Measurements from ENCODE around the gene ATP2C2.
"Not testable (repeated sequence)": the region's sequence is repeated elsewhere in the genome, so short reads cannot be mapped to it uniquely, and the experiment has no call there.

The ATP2C2 gene, protein sequence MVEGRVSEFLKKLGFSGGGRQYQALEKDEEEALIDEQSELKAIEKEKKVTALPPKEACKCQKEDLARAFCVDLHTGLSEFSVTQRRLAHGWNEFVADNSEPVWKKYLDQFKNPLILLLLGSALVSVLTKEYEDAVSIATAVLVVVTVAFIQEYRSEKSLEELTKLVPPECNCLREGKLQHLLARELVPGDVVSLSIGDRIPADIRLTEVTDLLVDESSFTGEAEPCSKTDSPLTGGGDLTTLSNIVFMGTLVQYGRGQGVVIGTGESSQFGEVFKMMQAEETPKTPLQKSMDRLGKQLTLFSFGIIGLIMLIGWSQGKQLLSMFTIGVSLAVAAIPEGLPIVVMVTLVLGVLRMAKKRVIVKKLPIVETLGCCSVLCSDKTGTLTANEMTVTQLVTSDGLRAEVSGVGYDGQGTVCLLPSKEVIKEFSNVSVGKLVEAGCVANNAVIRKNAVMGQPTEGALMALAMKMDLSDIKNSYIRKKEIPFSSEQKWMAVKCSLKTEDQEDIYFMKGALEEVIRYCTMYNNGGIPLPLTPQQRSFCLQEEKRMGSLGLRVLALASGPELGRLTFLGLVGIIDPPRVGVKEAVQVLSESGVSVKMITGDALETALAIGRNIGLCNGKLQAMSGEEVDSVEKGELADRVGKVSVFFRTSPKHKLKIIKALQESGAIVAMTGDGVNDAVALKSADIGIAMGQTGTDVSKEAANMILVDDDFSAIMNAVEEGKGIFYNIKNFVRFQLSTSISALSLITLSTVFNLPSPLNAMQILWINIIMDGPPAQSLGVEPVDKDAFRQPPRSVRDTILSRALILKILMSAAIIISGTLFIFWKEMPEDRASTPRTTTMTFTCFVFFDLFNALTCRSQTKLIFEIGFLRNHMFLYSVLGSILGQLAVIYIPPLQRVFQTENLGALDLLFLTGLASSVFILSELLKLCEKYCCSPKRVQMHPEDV

DNA sequence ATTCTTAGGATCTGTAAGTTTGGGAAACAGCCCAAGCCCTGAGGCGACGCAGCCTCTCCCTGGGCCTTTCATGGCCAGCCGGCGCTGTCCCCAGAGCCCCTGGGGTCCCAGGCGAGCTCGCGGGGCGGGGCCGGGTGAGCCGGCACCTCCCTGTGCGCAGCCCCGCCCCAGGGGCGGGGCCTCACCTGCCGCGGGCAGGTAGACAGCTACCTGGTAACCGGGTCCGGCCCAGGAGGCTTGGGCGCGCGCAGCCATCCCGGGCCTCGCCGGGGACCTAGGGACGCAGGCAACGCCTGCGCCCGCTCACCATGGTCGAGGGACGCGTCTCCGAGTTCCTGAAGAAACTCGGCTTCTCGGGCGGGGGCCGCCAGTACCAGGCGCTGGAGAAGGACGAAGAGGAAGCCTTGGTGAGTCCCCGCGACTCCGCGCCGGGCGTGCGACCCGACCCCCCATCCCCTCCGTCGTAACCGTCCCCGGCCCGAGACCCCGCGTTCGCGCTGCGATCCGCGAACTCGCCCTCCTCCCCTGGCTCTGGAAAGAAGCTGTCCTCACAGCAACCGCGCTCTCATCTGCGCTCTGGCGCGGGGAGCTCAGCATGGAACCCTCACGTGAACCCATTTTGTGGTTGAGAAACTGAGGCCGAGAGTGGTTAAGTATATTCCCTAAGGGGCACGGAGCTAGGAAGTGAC, at the start of gene ATP2C2:
TSS of gene ATP2C2 (plus strand) at position 231 of the 689 bp plus-strand sequence. CDS start at position 309, 78 bp downstream.
- no peak for DNase-seq

DNA sequence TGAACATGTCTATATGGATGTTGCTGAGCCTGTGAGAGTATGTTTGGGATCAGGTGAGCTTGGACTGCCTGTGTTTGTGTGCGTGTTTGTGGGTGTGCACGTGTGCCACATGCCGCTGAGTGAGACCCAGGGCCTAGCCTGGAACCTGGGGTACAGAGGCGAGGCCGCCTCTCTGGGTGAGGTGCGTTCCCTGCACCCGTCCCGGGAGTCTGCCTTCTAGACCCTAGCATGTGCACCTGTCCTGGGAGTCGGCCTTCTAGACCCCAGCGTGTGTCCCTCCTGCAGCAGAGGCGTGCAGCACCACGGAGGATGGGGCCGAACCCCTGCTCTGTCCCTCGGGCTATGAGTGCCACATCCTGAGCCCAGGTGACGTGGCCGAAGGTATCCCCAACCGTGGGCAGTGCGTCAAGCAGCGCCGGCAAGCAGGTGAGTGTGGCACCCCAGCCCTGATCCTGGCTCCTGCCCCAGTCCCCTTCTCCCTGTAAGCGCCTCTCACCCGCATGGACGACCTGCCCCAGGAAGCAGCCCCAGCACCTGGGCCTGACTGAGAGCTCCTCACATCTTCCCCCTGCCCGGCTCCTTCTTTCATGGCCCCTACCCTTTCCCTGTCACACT, 49.1 kb upstream of the ATP2C2 start:
- no peak for DNase-seq

DNA sequence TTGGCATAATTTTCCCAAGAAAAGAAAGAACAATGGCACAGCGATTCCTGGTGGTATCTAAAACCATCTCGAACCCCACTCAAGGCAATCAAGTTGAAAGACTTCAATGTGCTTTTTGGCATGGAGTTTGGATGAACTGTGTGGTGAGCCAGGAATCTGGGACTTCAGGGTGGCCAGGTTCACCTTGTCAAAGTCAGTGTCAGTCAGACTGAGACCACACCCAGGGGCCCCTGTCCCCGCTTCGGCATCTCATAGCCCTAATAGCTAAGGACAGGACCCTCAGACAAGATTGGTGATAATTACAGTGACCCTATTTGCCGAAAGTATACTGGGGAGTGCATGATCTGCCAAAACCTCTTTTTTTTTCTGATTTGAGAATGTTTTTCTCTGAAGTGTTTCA, 47.8 kb upstream of the ATP2C2 start:
- no peak for DNase-seq

DNA sequence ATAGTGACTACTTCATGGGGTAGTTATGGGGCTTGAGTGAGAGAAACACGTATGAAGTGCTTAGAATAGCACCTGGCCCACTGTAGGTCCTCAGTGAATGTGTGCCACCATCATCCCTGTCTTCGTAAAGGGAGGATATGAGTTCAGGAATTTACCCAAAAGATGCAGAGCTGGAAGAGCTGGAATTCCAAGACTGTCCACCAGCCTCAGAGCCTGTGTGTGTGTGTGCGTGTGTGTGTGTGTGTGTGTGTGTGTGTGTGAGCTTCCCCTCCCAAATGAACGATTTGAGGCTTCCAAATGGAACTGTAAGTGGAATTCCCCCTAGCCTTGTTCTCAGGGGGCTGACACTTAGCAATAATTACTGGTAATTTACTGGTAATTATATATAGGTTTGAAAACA, 46.4 kb upstream of the ATP2C2 start:
- DNase-seq: no peak

DNA sequence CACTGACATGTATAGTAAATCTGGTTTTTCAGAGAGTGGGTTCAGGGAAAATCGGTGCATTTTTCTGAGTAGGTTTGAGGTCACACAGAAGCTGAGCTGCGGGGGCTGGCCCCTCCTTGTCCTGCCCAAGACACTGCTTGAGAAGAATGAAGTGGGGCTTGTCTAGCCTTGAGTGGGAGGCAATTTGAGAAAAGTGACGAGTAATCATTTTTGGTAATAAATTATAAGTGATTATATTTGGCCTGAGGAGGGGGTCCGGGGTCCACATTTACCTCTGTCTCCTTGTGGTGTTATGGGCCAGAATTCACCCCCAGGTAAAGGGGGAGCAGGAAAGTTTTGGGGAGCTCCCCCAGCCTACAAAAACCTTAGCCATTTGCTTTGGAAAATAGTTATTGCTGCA, 45.6 kb upstream of the ATP2C2 start:
- no peak for DNase-seq

DNA sequence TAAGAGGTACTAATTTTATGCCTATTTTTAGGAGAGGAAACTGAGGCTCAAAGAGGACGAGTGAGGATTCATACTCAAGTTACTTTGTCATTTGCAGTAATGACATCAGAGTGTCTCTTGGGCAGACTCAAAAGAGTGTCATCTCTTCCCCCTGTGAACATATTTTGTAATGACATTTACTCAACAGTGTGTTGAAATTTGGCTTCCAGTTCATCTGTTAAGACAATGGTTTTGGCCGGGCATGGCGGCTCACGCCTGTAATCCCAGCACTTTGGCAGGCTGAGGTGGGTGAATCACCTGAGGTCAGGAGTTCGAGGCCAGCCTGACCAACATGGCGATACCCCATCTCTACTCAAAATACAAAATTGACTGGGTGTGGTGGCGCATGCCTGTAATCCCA, 44.7 kb upstream of the ATP2C2 start:
- DNase-seq: peak; percentile 63 to 72

DNA sequence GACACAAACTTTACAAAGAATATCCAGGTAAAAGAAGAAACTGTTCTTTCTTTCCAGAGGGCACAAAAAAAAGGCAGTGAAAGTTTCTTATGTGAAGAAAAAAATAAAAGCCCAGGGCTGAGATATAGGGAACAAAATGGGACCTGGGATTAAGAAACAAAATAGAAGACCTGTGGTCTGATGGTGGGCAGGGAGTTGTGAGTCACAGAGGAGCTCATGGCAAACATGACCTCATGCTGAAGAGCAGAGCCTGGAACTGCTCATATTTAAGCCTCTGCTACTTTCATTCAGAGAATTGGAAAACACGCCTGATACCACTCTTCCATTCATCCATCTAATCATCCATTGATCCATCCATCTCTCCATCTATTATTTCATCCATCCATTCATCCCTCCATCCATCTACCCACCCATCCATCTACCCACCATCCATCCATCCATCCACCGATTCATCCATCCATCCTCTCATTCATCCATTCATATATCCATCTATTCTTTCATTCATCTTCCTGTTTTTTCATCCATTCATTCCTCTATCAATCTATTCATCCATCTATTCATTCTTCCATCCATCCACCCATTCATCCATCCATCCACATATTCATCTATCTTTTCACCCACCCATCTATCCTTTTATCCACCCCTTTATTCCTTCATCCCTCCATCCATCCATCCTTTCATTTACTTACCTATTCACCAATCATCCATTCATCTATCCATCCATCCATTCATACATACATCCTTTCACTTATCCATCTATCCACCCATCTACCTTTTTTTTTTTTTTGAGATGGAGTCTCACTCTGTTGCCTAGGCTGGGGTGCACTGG, 43.7 kb upstream of the ATP2C2 start:
- peak; percentile 40 to 48 for DNase-seq

DNA sequence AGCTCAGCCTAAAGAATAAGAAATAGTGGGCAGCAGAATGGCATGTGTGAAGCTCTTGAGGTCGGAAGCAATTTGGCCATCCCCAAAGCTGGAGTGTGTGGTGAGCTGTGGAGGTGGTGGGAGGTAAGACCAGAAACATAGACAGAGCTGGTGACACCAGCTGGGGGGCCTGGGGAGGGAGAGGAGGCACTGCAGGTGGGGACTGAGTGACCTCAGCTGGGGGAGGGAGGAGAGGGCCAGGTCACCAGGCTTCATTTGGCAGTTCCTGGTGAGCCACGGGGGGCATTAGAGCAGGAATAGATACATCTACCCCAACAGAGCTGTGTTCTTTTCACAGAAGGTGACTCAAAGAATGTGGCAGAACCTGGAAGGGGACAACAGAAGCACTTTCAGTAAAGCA, 41.8 kb upstream of the ATP2C2 start:
- DNase-seq: no peak

DNA sequence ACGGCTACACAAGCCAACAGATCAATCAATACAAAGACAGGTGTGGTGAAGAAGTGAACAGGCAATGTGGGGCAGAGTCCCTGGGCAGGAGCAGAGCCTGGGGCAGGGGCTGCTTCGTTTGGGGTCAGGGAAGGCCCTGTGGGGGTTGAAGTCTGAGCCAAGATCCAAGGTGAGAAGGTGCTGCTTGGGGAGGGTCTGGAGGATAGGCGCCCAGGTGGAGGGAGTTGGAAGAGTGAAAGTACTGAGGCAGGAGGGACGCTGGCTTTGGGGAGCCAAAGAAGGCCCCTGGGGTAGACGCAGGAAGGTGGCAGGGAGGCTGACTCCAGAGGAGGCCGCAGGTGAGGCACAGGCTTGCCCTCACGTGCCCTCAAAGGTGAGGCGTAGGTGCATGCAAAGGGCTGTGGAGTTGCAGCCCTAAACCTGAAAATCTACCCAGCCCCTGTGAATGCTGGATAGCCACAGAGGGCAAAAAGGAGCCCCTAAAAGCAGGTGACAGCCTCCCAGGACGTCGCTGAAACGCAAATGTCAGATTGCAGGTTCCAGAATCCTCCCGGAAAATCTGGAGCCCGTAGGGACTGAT, 40.3 kb upstream of the ATP2C2 start:
- DNase-seq: no peak

DNA sequence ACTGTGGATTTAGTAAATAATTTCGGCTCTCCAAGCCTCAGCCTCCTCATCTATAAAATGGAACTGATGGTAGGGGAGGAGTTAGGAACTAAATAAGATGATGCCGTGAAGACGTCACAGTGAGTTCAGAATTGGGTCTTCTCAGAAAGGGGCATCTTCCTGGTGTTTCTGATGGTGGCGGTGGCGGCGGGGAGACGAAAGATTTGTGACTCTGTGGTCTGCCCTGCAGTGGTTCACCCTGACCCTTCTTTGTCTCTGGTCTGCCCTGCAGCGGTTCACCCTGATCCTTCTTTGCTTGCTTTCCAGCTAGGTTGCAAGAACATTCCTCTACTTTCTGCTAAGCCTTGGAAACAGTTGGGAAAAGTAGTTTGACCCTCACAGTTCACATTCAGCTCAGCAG, 39.3 kb upstream of the ATP2C2 start:
- no peak for DNase-seq

DNA sequence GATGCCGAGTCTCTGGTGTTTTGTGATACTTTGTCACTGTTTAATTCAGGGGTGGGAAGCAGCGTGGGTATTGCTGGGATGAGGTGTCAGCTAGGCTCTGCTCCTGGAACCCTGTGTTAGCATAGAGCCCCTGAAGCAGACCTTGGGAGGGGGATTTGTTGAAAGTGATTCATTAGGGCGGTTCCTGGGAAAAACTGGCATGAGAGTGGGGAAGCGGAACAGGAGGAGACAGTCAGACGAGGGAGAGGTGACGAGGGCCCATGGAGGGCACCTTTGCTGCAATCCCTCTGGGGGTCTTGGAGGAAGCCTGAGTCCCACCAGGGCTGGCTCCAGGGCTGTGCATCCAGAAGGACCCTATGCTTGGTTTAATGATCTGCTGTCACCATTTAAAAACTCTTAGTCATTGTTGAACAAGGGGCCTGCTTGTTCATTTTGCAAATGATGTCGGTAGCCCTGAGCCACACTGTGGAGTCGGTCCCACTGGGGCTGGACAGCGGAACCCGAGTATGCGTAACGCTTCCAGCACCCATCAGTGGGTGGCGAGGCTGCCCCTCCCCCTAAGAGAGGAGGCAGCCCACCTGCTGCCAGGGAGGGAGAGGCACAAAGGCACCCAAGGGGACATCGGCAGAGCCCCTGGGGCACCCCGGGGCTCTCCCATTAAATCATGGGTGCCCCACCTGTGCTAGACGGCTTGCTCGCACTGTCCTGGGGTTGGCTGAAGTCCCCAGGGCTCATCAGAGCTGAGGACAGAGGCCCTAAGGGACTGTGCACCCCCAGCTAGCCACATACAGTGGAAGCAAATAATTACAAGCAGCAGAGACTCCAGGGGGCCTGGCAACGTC, 38.3 kb upstream of the ATP2C2 start:
- no peak for DNase-seq

DNA sequence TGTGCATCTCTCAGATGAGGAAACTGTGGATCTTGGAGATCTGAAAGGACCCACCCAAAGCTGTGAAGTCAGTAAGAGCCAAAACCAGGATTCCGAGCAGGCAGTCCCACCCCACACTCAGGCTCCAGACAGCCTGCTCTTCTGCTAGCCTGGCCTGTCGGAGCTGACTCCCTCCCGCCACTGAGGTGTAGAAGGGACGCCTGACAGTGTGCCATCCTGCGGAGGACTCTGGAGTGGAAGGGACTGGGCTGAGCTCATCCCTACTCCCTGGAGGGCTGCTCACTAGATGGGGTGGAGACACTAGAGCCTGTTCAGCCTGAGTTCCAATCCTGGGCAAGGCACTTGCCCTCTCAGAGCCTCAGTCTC, 37.7 kb upstream of the ATP2C2 start:
- DNase-seq: no peak

DNA sequence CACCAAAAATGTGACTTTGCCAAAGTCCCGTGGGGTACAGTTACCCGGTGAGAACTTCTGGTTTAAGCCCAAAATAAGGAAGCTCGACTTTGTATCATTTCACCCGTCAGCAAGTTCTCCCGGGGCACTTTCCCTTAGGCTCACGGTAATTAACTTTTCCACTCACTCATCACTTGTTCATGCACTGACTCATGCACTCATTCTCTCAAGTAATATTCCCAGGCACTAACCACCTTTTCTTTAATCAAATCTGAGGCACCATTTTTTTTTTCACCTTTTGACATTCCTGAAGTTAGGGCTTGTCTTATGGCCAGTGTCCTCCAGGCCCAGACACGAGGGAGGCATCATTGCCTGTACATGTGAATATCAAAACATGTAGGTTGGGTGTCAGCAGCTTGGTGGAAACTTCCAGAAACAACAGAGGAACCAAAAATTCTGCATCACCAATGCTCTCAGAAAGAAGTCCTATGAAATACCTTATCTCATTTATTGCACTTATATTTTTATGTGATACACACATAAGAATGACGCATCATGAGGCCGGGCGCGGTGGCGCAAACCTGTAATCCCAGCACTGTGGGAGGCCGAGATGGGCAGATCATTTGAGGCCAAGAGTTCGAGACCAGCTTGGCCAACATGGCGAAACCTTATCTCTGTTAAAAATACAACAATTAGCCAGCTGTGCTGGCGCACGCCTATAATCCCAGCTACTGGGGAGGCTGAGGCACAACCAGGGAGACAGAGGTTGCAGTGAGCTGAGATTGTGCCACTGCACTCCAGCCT, 36.1 kb upstream of the ATP2C2 start:
- no peak for DNase-seq

DNA sequence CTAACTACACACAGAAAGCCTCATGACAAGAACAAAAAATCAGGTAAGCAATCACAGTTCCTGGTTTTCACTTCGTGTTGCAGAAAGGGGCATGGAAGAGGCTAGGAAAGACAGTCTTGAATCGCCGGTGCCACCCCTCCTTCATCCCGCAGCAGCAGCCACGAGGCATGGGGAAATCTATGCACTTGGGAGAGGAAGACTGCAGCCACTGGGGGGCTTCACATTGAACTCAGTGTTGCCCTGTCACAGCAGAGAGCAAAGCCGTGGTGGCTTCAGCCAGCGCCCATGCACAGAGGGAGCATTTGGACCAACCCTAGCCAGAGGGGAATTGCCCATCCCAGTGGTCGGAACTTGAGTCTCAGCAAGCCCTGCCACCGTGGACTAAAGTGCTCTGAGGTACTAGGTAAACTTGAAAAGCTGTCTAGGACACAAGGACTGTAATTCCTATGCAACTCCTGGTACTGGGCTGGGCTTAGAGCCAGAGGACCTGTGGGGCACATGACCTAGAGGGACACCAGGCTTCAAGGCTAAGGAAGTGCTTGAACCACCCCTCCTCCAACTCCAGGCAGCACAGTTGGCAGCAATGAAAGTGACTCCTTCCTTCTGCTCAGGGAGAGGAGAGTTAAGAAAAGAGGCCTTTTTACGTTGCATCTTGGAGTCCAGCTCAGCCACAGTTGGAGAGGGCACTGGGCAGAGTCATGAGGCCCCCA, 35.2 kb upstream of the ATP2C2 start:
- DNase-seq: no peak

DNA sequence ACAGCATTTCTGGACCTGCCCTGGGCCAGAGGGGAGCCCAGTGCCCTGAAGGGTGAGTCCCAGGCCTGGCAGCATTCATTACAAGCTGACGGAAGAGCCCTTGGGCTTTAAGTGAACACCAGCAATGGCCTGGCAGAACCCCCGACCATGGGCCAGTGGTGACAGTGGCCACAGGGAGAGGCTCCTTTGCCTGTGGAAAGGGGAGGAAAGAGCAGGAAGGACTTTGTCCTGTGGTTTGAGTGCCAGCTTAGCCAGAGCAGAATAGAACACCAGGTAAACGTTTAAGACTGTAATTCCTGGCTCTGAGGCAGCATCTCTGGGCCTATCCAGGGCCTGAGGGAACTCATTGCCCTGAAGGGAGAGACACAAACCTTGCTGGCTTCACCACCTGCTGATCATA, 34.3 kb upstream of the ATP2C2 start:
- DNase-seq: no peak

DNA sequence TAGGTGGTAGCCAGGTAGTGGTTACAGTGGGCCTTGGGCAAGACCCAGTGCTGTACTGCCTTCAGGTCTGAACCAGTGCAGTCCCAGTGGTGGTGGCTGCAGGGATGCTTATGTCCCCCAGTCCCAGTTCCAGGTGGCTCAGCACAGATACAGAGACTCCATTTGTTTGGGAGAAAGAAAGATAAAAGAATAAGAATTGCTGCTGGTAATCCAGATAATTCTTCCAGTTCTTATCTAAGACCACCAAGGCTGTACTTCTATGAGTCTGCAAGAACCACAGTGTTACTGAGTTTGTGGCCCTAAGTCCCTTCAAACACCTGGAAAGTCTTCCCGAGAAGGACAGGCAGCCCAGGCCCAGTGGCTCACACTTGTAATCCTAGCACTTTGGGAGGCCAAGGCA, 33.9 kb upstream of the ATP2C2 start:
- no peak for DNase-seq

DNA sequence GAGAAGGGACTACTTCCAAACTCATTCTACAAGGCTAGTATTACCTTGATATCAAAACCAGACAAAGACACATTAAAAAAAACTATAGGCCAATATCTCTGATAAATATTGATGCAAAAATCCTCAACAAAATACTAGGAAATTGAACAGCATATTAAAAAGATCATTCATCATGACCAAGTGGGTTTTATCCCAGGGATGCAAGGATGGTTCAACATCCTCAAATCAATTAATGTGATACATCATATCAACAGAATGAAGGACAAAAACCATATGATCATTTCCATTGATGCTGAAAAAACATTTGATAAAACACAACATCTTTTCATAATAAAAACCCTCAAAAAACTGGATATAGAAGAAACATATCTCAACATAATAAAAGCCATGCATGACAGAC, 31.1 kb upstream of the ATP2C2 start:
- not testable (repeated sequence) for DNase-seq

DNA sequence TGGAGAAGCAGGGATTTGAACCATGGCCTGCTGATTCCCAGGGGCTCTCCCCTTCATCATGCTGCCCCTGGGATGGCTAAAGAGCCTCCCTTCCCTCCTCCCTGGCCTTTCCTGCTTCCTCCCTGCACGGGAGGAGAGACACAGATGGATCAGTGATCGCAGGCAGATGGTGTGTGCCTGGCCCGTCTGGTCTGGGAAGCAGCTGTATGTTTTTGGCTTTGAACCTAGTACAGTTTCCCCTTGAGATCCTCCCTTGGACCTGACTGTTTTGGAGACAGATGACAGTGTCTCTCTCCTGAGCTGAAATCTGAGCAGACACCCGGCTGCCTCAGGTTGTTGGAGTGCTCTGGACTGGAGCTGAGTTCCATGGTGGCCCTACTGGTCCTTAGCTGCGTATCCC, 29.0 kb upstream of the ATP2C2 start:
- no peak for DNase-seq

DNA sequence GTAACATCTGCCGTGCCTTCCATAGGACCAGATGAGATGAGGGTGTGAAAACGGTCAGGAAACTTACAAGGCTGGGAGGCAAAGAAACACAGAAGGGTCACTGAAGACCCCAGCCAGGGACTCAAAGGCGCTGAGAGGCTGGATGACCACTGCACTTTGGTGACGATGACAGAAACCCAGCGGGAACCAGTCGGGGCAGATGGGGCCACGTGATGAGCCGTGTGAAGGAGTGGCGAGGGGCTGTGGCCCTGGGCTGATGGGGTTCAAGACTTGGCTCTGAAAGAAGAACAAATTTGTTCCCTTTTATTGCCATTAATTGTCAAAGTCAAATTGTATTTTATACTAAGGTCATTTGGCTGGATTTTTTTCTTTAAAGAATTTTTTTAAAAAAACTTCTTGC, 28.6 kb upstream of the ATP2C2 start:
- no peak for DNase-seq

Data from inflammatory macrophage treated with lipopolysaccharide for 1 hour (primary cell).